K562 (cell line): Measurements from ENCODE around the gene BLOC1S2. TPM values are rescaled to one million over a fixed set of nuclear protein-coding genes. Genes with fewer than 3 reads are reported as not detected.

ENCODE experiments used
- ATAC-seq: fragments of 200-7000 bp; cut with Tn5 transposase; 3 replicates; pipeline ENCODE4 v1.9.1; 2020; ENCODE audit warnings: moderate library complexity
- BruUV-seq: library from RNA; stranded (reverse); fragments of 400-500 nt; replicated peaks from 2 replicates; lab custom pipeline; 2021; lab: Mats Ljungman, UMichigan
- CTCF ChIA-PET: fragments of 300-600 bp; formaldehyde crosslinking; extraction: SDS; loops from one replicate; lab custom pipeline; 2021; ENCODE audit warnings: low intra/inter-chr PET ratio; lab: Yijun Ruan, JAX
- POLR2A ChIA-PET: fragments of 300-600, 350-650 bp; sonication (Branson Sonifier 250); formaldehyde crosslinking; extraction: SDS; loops from one replicate; lab custom pipeline; 2021; ENCODE audit warnings: antibody characterized with exemption, inconsistent platforms; lab: Yijun Ruan, JAX
- DNase-seq, 4 experiments: peaks; one replicate each; pipeline versions ENCODE4 v3.0.0 to v3.0.0-alpha.2; 2011 to 2018; ENCODE audit warnings: low spot score in 3 of 4, mixed read lengths in 3 of 4; ENCODE audit errors: extremely low read depth in 1 of 4
- FAIRE-seq: peaks from 2 replicates; lab custom pipeline; 2011; peaks lifted over from hg19 to GRCh38; lab: Jason Lieb, UNC
- H2AFZ ChIP-seq: 2 replicates; pipeline ENCODE4 v1.6.0; 2011; ENCODE audit warnings: low read depth, low read length, control low read depth, inconsistent platforms
- H3K27ac ChIP-seq: fragments of 200-600 bp; 3 replicates; pipeline ENCODE4 v1.8.0; 2011; ENCODE audit warnings: low read depth, mild to moderate bottlenecking, control low read depth, inconsistent platforms, low read length, moderate library complexity, mixed read lengths; ENCODE audit errors: extremely low read depth
- H3K27me3 ChIP-seq, 2 experiments: fragments of 300-600 bp in 1 of 2; 2 replicates in 1 of 2; 3 replicates in 1 of 2; pipeline versions ENCODE4 v1.6.0 to v1.8.0; 2011; ENCODE audit warnings: inconsistent platforms in 2 of 2, low read length in 2 of 2, mild to moderate bottlenecking in 1 of 2, mixed read lengths in 1 of 2, moderate library complexity in 1 of 2; ENCODE audit not compliant: control insufficient read depth in 2 of 2, insufficient read depth in 2 of 2
- H3K36me3 ChIP-seq: fragments of 300-600 bp; 3 replicates; pipeline ENCODE4 v1.8.0; 2011; ENCODE audit warnings: mild to moderate bottlenecking, low read length, inconsistent platforms; ENCODE audit not compliant: control insufficient read depth, insufficient read depth
- H3K4me1 ChIP-seq, 2 experiments: fragments of 200-600 bp in 1 of 2; replicated peaks in 1 of 2; 2 replicates in 1 of 2; 3 replicates in 1 of 2; pipeline versions ENCODE4 v1.5.1 to v1.8.0; 2011; ENCODE audit warnings: inconsistent platforms in 2 of 2, low read length in 2 of 2, mild to moderate bottlenecking in 1 of 2, mixed read lengths in 1 of 2, moderate library complexity in 1 of 2; ENCODE audit not compliant: control insufficient read depth in 2 of 2, insufficient read depth in 2 of 2
- H3K4me2 ChIP-seq: 2 replicates; pipeline ENCODE4 v1.6.1; 2011; ENCODE audit warnings: low read length, control low read depth, inconsistent platforms, mixed read lengths; ENCODE audit not compliant: insufficient read depth
- H3K4me3 ChIP-seq: fragments of 200-600 bp; sonication (generic), shearing (Covaris generic); 2 replicates; pipeline ENCODE4 v1.5.1; 2016; ENCODE audit warnings: control low read depth, inconsistent platforms
- H3K79me2 ChIP-seq: fragments of 200-600 bp; 3 replicates; pipeline ENCODE4 v1.8.0; 2011; ENCODE audit warnings: low read length, inconsistent platforms; ENCODE audit not compliant: control insufficient read depth, insufficient read depth
- H3K9ac ChIP-seq, 2 experiments: 2 replicates each; pipeline versions ENCODE4 v1.6.0 to v1.6.1; 2011; ENCODE audit warnings: low read depth in 2 of 2, low read length in 2 of 2, control low read depth in 1 of 2, inconsistent platforms in 1 of 2, mild to moderate bottlenecking in 1 of 2, mixed read lengths in 1 of 2; ENCODE audit not compliant: insufficient read depth in 1 of 2
- H3K9me1 ChIP-seq: one replicate; pipeline ENCODE4 v1.6.0; 2011; ENCODE audit warnings: inconsistent platforms, mild to moderate bottlenecking, low read length, moderate library complexity; ENCODE audit not compliant: control insufficient read depth, insufficient read depth
- H3K9me3 ChIP-seq: replicated peaks from 2 replicates; pipeline ENCODE4 v1.5.1; 2011; ENCODE audit warnings: low read depth, low read length, inconsistent platforms; ENCODE audit not compliant: control insufficient read depth, insufficient read depth
- H4K20me1 ChIP-seq: replicated peaks from 2 replicates; pipeline ENCODE4 v1.6.1; 2011; ENCODE audit warnings: low read length, inconsistent platforms, mixed read lengths; ENCODE audit not compliant: control insufficient read depth, insufficient read depth
- CHCHD3 ChIP-seq: fragments of 250-450 bp; sonication (Bioruptor Pico); IDR thresholded peaks from 2 replicates; pipeline ENCODE4 v2.1.2; 2022; ENCODE audit warnings: mild to moderate bottlenecking
- MECOM ChIP-seq: fragments of 250-450 bp; sonication (Bioruptor Pico); IDR thresholded peaks from 2 replicates; pipeline ENCODE4 v1.8.0; 2022; ENCODE audit warnings: inconsistent platforms
- MXI1 ChIP-seq: IDR thresholded peaks from 2 replicates; pipeline ENCODE4 v1.6.1; 2011; ENCODE audit warnings: low read depth, mild to moderate bottlenecking, improper control_type of control experiment, low read length
- NFATC3 ChIP-seq: fragments of 450-650 bp; IDR thresholded peaks from 2 replicates; pipeline ENCODE4 v1.6.1; 2017; ENCODE audit warnings: mild to moderate bottlenecking
- PCBP1 ChIP-seq: fragments of 200-400 bp; formaldehyde crosslinking; IDR thresholded peaks from 2 replicates; pipeline ENCODE4 v1.6.1; 2018; ENCODE audit warnings: mild to moderate bottlenecking, low read depth, low read length; ENCODE audit not compliant: poor library complexity, severe bottlenecking
- SMARCE1 ChIP-seq: fragments of 450-650 bp; IDR thresholded peaks from 2 replicates; pipeline ENCODE4 v1.7.1; 2016; ENCODE audit warnings: mild to moderate bottlenecking
- YY1 ChIP-seq, 3 experiments: IDR thresholded peaks; 2 replicates each; pipeline ENCODE4 v1.6.1; 2011; ENCODE audit warnings: low read length in 2 of 3, mild to moderate bottlenecking in 2 of 3, moderate library complexity in 2 of 3, borderline replicate concordance in 1 of 3, control low read depth in 1 of 3, low read depth in 1 of 3; ENCODE audit not compliant: insufficient read depth in 3 of 3, insufficient replicate concordance in 2 of 3, control insufficient read depth in 1 of 3, insufficient read length in 1 of 3; ENCODE audit errors: extremely low read depth in 1 of 3
- ZNF696 ChIP-seq: fragments of 250-450 bp; sonication (Bioruptor Pico); conservative IDR thresholded peaks from 2 replicates; pipeline ENCODE4 v1.4.0; 2020; ENCODE audit warnings: mild to moderate bottlenecking, moderate library complexity
- WGBS: fragments of 100-300 bp; shearing (Covaris generic); methylation state at CpG from one replicate; pipeline ENCODE4 v1.1.6; 2016; ENCODE audit warnings: low coverage, mixed read lengths; ENCODE audit not compliant: insufficient coverage; ENCODE audit errors: missing lambda C conversion rate; 5-methylcytosine and 5-hydroxymethylcytosine counted together
- in situ Hi-C: fragments of 300-500 bp; cut with MboI; formaldehyde crosslinking; loops from 4 replicates; pipeline ENCODE4 v1.15.0; 2018; ENCODE audit warnings: inconsistent platforms, mixed read lengths
- intact Hi-C: fragments of 100-400 bp; cut with micrococcal nuclease; formaldehyde crosslinking; loops from 2 replicates; pipeline ENCODE4 v1.14.2; 2022
- polyA plus RNA-seq, 8 experiments: library from polyadenylated mRNA; depleted of rRNA in 4 of 8; stranded (reverse) in 5 of 8; unstranded in 3 of 8; fragments of >200 nt; fragmentation: Nextera tagmentation in 2 of 8; fragmentation: Illumina TruSeq in 1 of 8; extraction: Ambion mirVana in 2 of 8; extraction: Trizol in 1 of 8; gene quantifications; 2 replicates each; pipeline versions ENCODE4 v1.2.1 to v1.2.3, GENCODE V29; 2011 to 2014; ENCODE audit warnings: inconsistent platforms in 1 of 8, missing spikeins in 1 of 8
- total RNA-seq, 7 experiments: library from RNA; depleted of rRNA in 6 of 7; stranded (reverse); fragments of >200 nt in 6 of 7; fragmentation: Illumina TruSeq in 2 of 7; extraction: Trizol in 2 of 7; gene quantifications; 2 replicates each; pipeline versions ENCODE4 v1.2.1 to v1.2.3, GENCODE V29; 2011 to 2021; ENCODE audit warnings: low replicate concordance in 1 of 7
- TF ChIP-seq, protein P1 (sequence below), 3 experiments: fragments of 200-800 bp in 1 of 3; fragments of 250-450 bp in 1 of 3; fragments of 450-650 bp in 1 of 3; sonication (Bioruptor Pico) in 1 of 3; sonication (Bioruptor generic) in 1 of 3; formaldehyde crosslinking in 1 of 3; IDR thresholded peaks; 2 replicates each; pipeline versions ENCODE4 v1.6.1 to v1.8.0; 2016 to 2022; ENCODE audit warnings: mild to moderate bottlenecking in 2 of 3, missing genetic modification characterization in 2 of 3, missing compliant biosample characterization in 1 of 3, moderate library complexity in 1 of 3
- TF ChIP-seq, protein P2 (sequence below): sonication (generic); formaldehyde crosslinking; IDR thresholded peaks from 2 replicates; pipeline ENCODE4 v1.8.0; 2023; ENCODE audit warnings: missing genetic modification reagents, mild to moderate bottlenecking, borderline replicate concordance
- TF ChIP-seq, protein P3 (sequence below), 2 experiments: fragments of 450-650 bp; conservative IDR thresholded peaks; 2 replicates each; pipeline ENCODE4 v1.6.1; 2017; ENCODE audit warnings: mild to moderate bottlenecking in 2 of 2, moderate library complexity in 2 of 2

Gene BLOC1S2
- total and polyA plus RNA-seq, 9 of the 15 experiments (the other 6 are each of a cell fraction or from before 2014, with no cell fraction given): 29.5 to 45.8 (median 34.9) TPM

- FAIRE-seq: no peak
- H3K27ac ChIP-seq: no peak overlapping the region
- no peaks in the 10 kb centered on the region for H3K4me1 ChIP-seq
- H3K9ac ChIP-seq: no peak overlapping the region
- H2AFZ ChIP-seq: no peak overlapping the region
- WGBS: 0% methylated on average over 1 of the region's 3 CpGs
- no TSS peak for BruUV-seq
- H3K9me1 ChIP-seq: no peaks in the 10 kb centered on the region
- H3K27me3 ChIP-seq: peaks cover 6 to 38% of the 10 kb centered on the region in 2 experiments; a peak in 4 of 5 replicates
- no peaks in the 10 kb centered on the region for H3K9me3 ChIP-seq
- intact Hi-C loops: no loop called here
- no peak for ATAC-seq
- H3K4me2 ChIP-seq: no peak overlapping the region
- no peaks in the 10 kb centered on the region for H3K79me2 ChIP-seq
- in situ Hi-C loops: loop anchor here (25.0 kb wide), 1 partner anchor 560 kb away; no protein-coding TSS in a partner anchor
- DNase-seq: no peak
- POLR2A ChIA-PET: no interaction called here
- H3K36me3 ChIP-seq: no peaks in the 10 kb centered on the region
- CTCF ChIA-PET: no interaction called here
- no peaks in the 10 kb centered on the region for H4K20me1 ChIP-seq
- H3K4me3 ChIP-seq: no peak overlapping the region
- TF ChIP-seq, protein P1, sequence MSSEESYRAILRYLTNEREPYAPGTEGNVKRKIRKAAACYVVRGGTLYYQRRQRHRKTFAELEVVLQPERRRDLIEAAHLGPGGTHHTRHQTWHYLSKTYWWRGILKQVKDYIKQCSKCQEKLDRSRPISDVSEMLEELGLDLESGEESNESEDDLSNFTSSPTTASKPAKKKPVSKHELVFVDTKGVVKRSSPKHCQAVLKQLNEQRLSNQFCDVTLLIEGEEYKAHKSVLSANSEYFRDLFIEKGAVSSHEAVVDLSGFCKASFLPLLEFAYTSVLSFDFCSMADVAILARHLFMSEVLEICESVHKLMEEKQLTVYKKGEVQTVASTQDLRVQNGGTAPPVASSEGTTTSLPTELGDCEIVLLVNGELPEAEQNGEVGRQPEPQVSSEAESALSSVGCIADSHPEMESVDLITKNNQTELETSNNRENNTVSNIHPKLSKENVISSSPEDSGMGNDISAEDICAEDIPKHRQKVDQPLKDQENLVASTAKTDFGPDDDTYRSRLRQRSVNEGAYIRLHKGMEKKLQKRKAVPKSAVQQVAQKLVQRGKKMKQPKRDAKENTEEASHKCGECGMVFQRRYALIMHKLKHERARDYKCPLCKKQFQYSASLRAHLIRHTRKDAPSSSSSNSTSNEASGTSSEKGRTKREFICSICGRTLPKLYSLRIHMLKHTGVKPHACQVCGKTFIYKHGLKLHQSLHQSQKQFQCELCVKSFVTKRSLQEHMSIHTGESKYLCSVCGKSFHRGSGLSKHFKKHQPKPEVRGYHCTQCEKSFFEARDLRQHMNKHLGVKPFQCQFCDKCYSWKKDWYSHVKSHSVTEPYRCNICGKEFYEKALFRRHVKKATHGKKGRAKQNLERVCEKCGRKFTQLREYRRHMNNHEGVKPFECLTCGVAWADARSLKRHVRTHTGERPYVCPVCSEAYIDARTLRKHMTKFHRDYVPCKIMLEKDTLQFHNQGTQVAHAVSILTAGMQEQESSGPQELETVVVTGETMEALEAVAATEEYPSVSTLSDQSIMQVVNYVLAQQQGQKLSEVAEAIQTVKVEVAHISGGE (CRISPR knock-in tag; IDR thresholded peaks at IDR 0.05): no peak
- no peak for TF ChIP-seq MXI1
- no peak for TF ChIP-seq CHCHD3 (CRISPR knock-in tag)
- TF ChIP-seq PCBP1: no peak
- no peak for TF ChIP-seq SMARCE1
- TF ChIP-seq, protein P2, sequence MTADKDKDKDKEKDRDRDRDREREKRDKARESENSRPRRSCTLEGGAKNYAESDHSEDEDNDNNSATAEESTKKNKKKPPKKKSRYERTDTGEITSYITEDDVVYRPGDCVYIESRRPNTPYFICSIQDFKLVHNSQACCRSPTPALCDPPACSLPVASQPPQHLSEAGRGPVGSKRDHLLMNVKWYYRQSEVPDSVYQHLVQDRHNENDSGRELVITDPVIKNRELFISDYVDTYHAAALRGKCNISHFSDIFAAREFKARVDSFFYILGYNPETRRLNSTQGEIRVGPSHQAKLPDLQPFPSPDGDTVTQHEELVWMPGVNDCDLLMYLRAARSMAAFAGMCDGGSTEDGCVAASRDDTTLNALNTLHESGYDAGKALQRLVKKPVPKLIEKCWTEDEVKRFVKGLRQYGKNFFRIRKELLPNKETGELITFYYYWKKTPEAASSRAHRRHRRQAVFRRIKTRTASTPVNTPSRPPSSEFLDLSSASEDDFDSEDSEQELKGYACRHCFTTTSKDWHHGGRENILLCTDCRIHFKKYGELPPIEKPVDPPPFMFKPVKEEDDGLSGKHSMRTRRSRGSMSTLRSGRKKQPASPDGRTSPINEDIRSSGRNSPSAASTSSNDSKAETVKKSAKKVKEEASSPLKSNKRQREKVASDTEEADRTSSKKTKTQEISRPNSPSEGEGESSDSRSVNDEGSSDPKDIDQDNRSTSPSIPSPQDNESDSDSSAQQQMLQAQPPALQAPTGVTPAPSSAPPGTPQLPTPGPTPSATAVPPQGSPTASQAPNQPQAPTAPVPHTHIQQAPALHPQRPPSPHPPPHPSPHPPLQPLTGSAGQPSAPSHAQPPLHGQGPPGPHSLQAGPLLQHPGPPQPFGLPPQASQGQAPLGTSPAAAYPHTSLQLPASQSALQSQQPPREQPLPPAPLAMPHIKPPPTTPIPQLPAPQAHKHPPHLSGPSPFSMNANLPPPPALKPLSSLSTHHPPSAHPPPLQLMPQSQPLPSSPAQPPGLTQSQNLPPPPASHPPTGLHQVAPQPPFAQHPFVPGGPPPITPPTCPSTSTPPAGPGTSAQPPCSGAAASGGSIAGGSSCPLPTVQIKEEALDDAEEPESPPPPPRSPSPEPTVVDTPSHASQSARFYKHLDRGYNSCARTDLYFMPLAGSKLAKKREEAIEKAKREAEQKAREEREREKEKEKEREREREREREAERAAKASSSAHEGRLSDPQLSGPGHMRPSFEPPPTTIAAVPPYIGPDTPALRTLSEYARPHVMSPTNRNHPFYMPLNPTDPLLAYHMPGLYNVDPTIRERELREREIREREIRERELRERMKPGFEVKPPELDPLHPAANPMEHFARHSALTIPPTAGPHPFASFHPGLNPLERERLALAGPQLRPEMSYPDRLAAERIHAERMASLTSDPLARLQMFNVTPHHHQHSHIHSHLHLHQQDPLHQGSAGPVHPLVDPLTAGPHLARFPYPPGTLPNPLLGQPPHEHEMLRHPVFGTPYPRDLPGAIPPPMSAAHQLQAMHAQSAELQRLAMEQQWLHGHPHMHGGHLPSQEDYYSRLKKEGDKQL (CRISPR knock-in tag): no peak
- no peak for TF ChIP-seq NFATC3
- no peak for TF ChIP-seq ZNF696
- TF ChIP-seq, protein P3, sequence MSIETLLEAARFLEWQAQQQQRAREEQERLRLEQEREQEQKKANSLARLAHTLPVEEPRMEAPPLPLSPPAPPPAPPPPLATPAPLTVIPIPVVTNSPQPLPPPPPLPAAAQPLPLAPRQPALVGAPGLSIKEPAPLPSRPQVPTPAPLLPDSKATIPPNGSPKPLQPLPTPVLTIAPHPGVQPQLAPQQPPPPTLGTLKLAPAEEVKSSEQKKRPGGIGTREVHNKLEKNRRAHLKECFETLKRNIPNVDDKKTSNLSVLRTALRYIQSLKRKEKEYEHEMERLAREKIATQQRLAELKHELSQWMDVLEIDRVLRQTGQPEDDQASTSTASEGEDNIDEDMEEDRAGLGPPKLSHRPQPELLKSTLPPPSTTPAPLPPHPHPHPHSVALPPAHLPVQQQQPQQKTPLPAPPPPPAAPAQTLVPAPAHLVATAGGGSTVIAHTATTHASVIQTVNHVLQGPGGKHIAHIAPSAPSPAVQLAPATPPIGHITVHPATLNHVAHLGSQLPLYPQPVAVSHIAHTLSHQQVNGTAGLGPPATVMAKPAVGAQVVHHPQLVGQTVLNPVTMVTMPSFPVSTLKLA (conservative IDR thresholded peaks at IDR 0.05): no peak
- TF ChIP-seq YY1 (IDR thresholded peaks at IDR 0.05; ENCODE audit: borderline replicate concordance in 1 of 3, control insufficient read depth in 1 of 3, extremely low read depth in 1 of 3, insufficient read depth in 3 of 3, insufficient read length in 1 of 3, insufficient replicate concordance in 2 of 3, low read depth in 1 of 3, low read length in 2 of 3): no peak
- TF ChIP-seq MECOM (CRISPR knock-in tag): no peak
Measured at GRCh38 chr10:100327718-100328009, 41.2 kb upstream of the BLOC1S2 start.
